Activated naive CD8-positive, alpha-beta T cell treated with anti-CD3 and anti-CD28 coated beads for 36 hours (primary cell): ENCODE data around the gene TPCN2. TPM values are rescaled to one million over a fixed set of nuclear protein-coding genes. Genes with fewer than 3 reads are reported as not detected.

ENCODE experiments used
- DNase-seq: peaks from one replicate; pipeline ENCODE4 v3.0.0; 2021
- H3K27ac Mint-ChIP-seq: one replicate; pipeline ENCODE4 v1.8.0; 2022; ENCODE audit warnings: mild to moderate bottlenecking, moderate library complexity, mixed read lengths
- H3K27me3 Mint-ChIP-seq: one replicate; pipeline ENCODE4 v1.8.0; 2022; ENCODE audit warnings: mild to moderate bottlenecking, mixed read lengths
- H3K36me3 Mint-ChIP-seq: one replicate; pipeline ENCODE4 v1.8.0; 2021; ENCODE audit warnings: mild to moderate bottlenecking, mixed read lengths
- H3K4me1 Mint-ChIP-seq: one replicate; pipeline ENCODE4 v1.8.0; 2021; ENCODE audit warnings: mixed read lengths
- H3K4me3 Mint-ChIP-seq: one replicate; pipeline ENCODE4 v1.8.0; 2022; ENCODE audit warnings: mild to moderate bottlenecking, moderate library complexity, mixed read lengths
- H3K9me3 Mint-ChIP-seq: one replicate; pipeline ENCODE4 v1.8.0; 2022; ENCODE audit warnings: mixed read lengths
- total RNA-seq, 2 experiments: library from RNA; stranded (reverse); gene quantifications; one replicate each; pipeline ENCODE4 v1.2.3, GENCODE V29; 2021

Gene TPCN2
- total RNA-seq, 2 experiments from 2014 or later = 10.9 to 11.3 TPM

DNA sequence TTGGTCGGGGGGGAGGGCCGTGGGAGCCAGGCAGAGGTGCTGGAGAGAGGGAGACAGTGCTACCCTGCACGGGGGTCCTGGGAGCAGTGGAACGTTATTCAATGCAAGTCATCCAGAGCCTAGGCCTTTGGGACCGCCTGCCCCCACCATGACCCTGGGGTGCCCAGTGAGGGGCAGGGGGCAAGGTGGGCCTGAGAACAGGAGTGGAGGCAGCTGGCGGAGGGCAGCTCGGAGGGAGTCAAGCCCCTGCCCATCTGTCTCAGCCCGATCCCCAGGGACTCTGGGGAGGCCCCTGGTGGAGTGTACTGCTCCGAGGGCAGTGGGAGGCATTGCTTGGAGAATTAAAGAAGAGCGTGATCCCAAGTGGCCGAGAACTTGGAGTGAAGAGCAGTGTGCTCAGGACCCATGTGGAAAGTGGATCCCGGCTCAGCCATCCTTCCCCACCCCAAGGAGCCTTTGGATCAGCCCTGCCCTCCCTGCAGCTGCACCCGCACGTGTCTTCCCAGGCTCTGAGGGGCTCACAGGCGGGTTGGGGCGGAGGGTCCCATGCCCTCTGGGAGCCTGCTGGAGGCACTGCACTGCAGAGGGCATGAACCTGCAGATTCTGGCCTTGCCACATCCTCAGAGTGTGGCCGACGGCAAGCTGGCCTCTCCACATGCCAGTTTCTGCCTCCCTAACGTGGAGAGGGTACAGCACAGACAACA is 73.0 kb downstream of the TPCN2 start:
- no peaks in the 10 kb centered on the region for H3K36me3 Mint-ChIP-seq
- no peak overlapping the region for H3K4me3 Mint-ChIP-seq
- no peaks in the 10 kb centered on the region for H3K27me3 Mint-ChIP-seq
- no peak overlapping the region for H3K27ac Mint-ChIP-seq
- H3K4me1 Mint-ChIP-seq = peaks cover 38% of the 10 kb centered on the region
- peaks cover 5% of the 10 kb centered on the region for H3K9me3 Mint-ChIP-seq
- DNase-seq = no peak

DNA sequence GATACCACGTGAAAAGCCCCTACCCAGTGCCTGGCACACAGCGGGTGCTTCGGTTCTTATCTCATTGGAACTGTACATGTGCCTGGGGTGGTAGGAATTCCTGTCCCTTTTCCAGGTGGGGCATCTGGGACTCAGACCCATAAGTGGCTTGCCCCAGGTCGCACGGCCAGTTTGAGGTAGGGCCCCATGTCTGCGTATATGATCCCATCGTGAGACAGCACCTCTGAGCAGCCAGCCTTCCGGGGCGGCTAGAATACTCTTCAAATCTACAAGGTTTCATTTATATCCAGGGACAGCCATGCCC is 73.5 kb downstream of the TPCN2 start:
- Mint-ChIP-seq H3K27me3 (no peaks in the 10 kb centered on the region), H3K4me3 (no peak overlapping the region), H3K36me3 (no peaks in the 10 kb centered on the region), H3K9me3 (peaks cover 5% of the 10 kb centered on the region), H3K4me1 (peaks cover 38% of the 10 kb centered on the region), H3K27ac (no peak overlapping the region)
- DNase-seq = no peak

GRCh38 chr11:69122630-69123431 is 74.1 kb downstream of the TPCN2 start:
- Mint-ChIP-seq H3K4me3 (peak overlapping the region; percentile 59), H3K9me3 (peaks cover 6% of the 10 kb centered on the region), H3K4me1 (peaks cover 38% of the 10 kb centered on the region), H3K27me3 (no peaks in the 10 kb centered on the region), H3K27ac (peak overlapping the region; percentile 81), H3K36me3 (no peaks in the 10 kb centered on the region)
- DNase-seq = peak; percentile 81

- Mint-ChIP-seq H3K9me3 (peaks cover 13% of the 10 kb centered on the region), H3K27ac (peak overlapping the region; percentile 81), H3K36me3 (no peaks in the 10 kb centered on the region), H3K4me1 (peaks cover 38% of the 10 kb centered on the region), H3K4me3 (peak overlapping the region; percentile 14), H3K27me3 (no peaks in the 10 kb centered on the region)
- no peak for DNase-seq
Observed at GRCh38 chr11:69123593-69124545, 75.1 kb downstream of the TPCN2 start.

GRCh38 chr11:69125861-69126260 is 77.1 kb downstream of the TPCN2 start:
- Mint-ChIP-seq H3K36me3 (no peaks in the 10 kb centered on the region), H3K27me3 (no peaks in the 10 kb centered on the region), H3K4me3 (no peak overlapping the region), H3K9me3 (peaks cover 13% of the 10 kb centered on the region), H3K27ac (no peak overlapping the region), H3K4me1 (peaks cover 38% of the 10 kb centered on the region)
- DNase-seq = no peak

- Mint-ChIP-seq H3K4me1 (peaks cover 36% of the 10 kb centered on the region), H3K9me3 (peaks cover 13% of the 10 kb centered on the region), H3K4me3 (no peak overlapping the region), H3K27ac (no peak overlapping the region), H3K36me3 (no peaks in the 10 kb centered on the region), H3K27me3 (no peaks in the 10 kb centered on the region)
- DNase-seq = no peak
Observed at GRCh38 chr11:69126286-69126685, 77.6 kb downstream of the TPCN2 start.

DNA sequence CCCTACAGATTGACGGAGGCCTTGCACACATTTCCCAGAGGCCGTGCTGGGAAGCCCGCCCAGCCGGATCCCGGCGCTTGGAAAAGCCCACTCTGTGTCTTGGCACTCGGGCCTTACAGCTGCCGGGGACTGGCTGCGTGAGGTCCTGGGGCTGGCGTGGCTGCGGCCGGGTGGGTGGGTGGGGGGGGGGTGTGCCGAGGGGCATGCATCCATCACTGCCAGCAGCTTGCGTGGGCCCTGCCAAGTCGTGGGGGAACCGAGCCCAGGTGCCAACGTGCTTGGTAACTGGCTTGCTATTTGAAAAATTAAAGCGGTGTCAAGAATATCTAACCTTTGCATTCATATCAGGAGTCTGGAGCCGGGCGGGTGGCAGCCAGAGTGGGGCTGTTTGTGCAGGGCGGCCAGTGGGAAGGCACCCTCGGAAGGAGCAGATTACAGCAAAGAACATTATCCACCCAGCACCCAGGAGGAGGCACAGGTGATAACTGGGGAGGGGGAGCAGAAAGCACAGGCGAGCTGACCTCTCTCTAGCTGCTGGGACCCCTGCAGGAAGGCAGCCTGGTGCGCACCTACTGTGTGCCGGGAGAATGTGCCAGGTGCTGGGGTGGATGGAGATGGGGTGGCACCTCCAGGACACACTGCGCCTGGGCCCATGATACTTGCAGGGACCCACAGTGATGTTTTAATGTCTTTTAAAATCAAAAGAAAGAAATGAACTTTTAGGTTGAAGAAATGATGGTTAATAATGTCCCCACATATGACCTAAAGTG is 78.5 kb downstream of the TPCN2 start:
- DNase-seq = no peak
- H3K9me3 Mint-ChIP-seq = peaks cover 13% of the 10 kb centered on the region
- H3K4me3 Mint-ChIP-seq = no peak overlapping the region
- H3K27me3 Mint-ChIP-seq = no peaks in the 10 kb centered on the region
- H3K27ac Mint-ChIP-seq = no peak overlapping the region
- peaks cover 29% of the 10 kb centered on the region for H3K4me1 Mint-ChIP-seq
- H3K36me3 Mint-ChIP-seq = no peaks in the 10 kb centered on the region

- no peaks in the 10 kb centered on the region for H3K36me3 Mint-ChIP-seq
- H3K9me3 Mint-ChIP-seq = peaks cover 13% of the 10 kb centered on the region
- H3K27ac Mint-ChIP-seq = no peak overlapping the region
- no peak overlapping the region for H3K4me3 Mint-ChIP-seq
- H3K4me1 Mint-ChIP-seq = peaks cover 23% of the 10 kb centered on the region
- no peak for DNase-seq
- H3K27me3 Mint-ChIP-seq = no peaks in the 10 kb centered on the region
Observed at GRCh38 chr11:69127884-69128283, 79.2 kb downstream of the TPCN2 start.

DNA sequence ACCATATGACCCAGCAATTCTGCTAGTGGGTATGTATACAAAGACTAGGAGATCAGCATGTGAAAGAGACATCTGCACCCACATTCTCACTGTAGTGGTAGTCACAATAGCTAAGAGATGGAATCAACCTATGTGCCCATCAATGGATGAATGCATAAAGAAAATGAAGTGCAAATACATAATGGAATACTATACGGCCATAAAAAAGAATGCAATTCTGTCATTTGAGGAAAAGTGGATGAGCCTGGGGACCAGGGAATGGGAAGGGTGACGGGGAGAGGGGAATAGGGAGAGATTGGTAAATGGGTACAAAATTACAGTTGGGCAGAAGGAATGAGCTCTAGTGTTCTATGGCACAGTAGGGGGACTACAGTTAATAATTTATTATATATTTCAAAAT is 80.3 kb downstream of the TPCN2 start:
- no peak overlapping the region for H3K4me3 Mint-ChIP-seq
- no peak for DNase-seq
- no peaks in the 10 kb centered on the region for H3K27me3 Mint-ChIP-seq
- no peak overlapping the region for H3K27ac Mint-ChIP-seq
- H3K9me3 Mint-ChIP-seq = peaks cover 16% of the 10 kb centered on the region
- H3K4me1 Mint-ChIP-seq = peaks cover 15% of the 10 kb centered on the region
- H3K36me3 Mint-ChIP-seq = peaks cover 4% of the 10 kb centered on the region

GRCh38 chr11:69129647-69130046 is 80.9 kb downstream of the TPCN2 start:
- no peak overlapping the region for H3K27ac Mint-ChIP-seq
- H3K36me3 Mint-ChIP-seq = peaks cover 4% of the 10 kb centered on the region
- peaks cover 12% of the 10 kb centered on the region for H3K4me1 Mint-ChIP-seq
- no peaks in the 10 kb centered on the region for H3K27me3 Mint-ChIP-seq
- H3K4me3 Mint-ChIP-seq = no peak overlapping the region
- DNase-seq = no peak
- peaks cover 14% of the 10 kb centered on the region for H3K9me3 Mint-ChIP-seq

DNA sequence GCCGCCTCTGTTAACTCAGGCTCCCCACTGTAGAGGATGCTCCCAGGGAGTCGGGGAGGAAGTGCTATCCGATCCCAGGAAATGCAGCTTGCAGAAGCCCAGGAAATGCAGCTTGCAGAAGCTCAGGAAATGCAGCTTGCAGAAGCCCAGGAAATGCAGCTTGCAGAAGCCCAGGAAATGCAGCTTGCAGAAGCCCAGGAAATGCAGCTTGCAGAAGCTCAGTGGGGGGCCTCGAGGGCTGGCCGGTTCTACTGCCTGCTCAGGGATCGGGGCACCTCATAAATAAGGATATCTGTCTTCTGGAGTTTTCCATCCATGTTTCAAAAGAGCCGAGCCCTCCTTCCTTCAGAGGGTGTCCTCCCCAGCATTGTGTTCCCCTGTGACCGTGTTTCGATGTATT is 81.9 kb downstream of the TPCN2 start:
- no peak for DNase-seq
- Mint-ChIP-seq H3K36me3 (peaks cover 4% of the 10 kb centered on the region), H3K27ac (no peak overlapping the region), H3K27me3 (no peaks in the 10 kb centered on the region), H3K4me1 (peaks cover 9% of the 10 kb centered on the region), H3K4me3 (no peak overlapping the region), H3K9me3 (peaks cover 14% of the 10 kb centered on the region)

GRCh38 chr11:69131121-69131566 is 82.4 kb downstream of the TPCN2 start:
- H3K9me3 Mint-ChIP-seq = peaks cover 17% of the 10 kb centered on the region
- H3K27me3 Mint-ChIP-seq = no peaks in the 10 kb centered on the region
- DNase-seq = no peak
- H3K36me3 Mint-ChIP-seq = peaks cover 7% of the 10 kb centered on the region
- no peak overlapping the region for H3K27ac Mint-ChIP-seq
- no peak overlapping the region for H3K4me3 Mint-ChIP-seq
- peaks cover 9% of the 10 kb centered on the region for H3K4me1 Mint-ChIP-seq

DNA sequence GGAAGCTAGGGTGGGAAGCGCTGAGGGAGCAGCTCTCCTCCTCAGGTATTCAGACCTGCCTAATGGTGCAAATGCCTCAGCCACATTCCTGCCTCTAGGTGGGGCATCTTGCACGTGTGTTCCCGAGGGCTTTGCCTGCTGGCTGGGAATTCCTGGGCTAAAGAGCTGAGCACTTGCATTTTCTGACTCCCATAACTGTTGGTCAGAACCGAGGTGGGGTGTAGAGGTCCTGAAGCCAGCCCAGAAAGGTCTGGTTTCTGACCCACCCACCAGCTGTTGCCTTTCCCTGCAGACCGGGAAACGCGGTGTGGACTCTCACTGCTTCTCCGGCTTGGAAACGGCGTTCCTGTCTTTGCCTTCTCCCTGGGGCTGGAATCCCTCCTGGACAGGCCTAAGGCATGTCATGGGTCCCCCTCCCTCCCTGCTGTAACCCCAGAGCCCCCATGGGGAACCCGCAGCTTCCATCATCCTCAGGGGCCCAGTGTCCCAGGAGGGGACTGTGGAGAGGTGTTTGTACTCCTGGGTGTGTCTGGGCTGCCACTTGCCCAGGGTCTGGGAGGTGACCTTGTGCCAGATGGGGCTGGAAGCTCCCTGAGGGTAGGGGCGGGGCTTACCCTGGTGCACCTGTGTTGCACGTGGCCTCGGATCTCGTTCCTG is 83.0 kb downstream of the TPCN2 start:
- Mint-ChIP-seq H3K9me3 (peaks cover 19% of the 10 kb centered on the region), H3K27ac (no peak overlapping the region), H3K27me3 (no peaks in the 10 kb centered on the region), H3K4me1 (peaks cover 9% of the 10 kb centered on the region), H3K4me3 (no peak overlapping the region), H3K36me3 (peaks cover 9% of the 10 kb centered on the region)
- no peak for DNase-seq

GRCh38 chr11:69132301-69132670 is 83.6 kb downstream of the TPCN2 start:
- Mint-ChIP-seq H3K4me1 (peaks cover 9% of the 10 kb centered on the region), H3K27me3 (no peaks in the 10 kb centered on the region), H3K36me3 (peaks cover 9% of the 10 kb centered on the region), H3K27ac (no peak overlapping the region), H3K9me3 (peaks cover 19% of the 10 kb centered on the region), H3K4me3 (no peak overlapping the region)
- DNase-seq = no peak
